ENCODE data around the gene ZNF622. TPM values are rescaled to one million over a fixed set of nuclear protein-coding genes. Genes with fewer than 3 reads are reported as not detected.
"Not testable (repeated sequence)": the region's sequence is repeated elsewhere in the genome, so short reads cannot be mapped to it uniquely, and the experiment has no call there.

Gene ZNF622
- total and polyA plus RNA-seq, 12 donors, result 29.6 to 103 (median 54.9) TPM

DNA sequence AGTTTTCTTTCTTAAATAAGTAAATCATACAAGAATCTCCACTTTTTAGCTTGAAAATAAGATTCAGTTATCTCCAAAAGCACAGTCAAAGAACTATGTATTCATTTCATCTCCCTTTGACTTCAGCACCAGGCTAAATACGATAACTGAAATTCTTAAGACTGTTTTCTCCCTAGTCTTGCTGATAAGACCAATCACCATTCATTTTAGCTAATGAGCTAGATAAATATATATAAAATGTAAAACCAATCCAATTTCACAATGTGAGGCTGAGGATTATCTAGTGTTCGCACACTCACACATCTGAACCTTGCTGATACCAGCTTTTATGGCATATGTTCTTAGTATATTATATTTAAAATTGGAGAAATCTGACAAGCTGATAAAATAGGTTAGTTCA lies 17.3 kb upstream of the ZNF622 start:
- H3K27me3 ChIP-seq, result no peaks in the 10 kb centered on the region
- peaks cover 0 to 46% (median 11%) of the 10 kb centered on the region in 9 donors for H3K4me1 ChIP-seq
- no peaks in the 10 kb centered on the region for H3K9me3 ChIP-seq
- WGBS, 2 donors, result 55 to 63% methylated on average over 2 of the region's 2 CpGs
- H3K36me3 ChIP-seq, result peaks cover 0 to 16% (median 0%) of the 10 kb centered on the region in 9 donors
- H3K27ac ChIP-seq, result no peak overlapping the region
- no peak overlapping the region for H3K4me3 ChIP-seq
- intact Hi-C loops (cut with DNase I), result loop anchor here in 6 of 10 donors (10.0 kb wide), 6 partner anchors 72 to 722 kb away; no protein-coding TSS in a partner anchor
- DNase-seq (no peak), ATAC-seq (no peak)
- TF ChIP-seq CTCF (IDR thresholded peaks at IDR 0.05), result no peak

DNA sequence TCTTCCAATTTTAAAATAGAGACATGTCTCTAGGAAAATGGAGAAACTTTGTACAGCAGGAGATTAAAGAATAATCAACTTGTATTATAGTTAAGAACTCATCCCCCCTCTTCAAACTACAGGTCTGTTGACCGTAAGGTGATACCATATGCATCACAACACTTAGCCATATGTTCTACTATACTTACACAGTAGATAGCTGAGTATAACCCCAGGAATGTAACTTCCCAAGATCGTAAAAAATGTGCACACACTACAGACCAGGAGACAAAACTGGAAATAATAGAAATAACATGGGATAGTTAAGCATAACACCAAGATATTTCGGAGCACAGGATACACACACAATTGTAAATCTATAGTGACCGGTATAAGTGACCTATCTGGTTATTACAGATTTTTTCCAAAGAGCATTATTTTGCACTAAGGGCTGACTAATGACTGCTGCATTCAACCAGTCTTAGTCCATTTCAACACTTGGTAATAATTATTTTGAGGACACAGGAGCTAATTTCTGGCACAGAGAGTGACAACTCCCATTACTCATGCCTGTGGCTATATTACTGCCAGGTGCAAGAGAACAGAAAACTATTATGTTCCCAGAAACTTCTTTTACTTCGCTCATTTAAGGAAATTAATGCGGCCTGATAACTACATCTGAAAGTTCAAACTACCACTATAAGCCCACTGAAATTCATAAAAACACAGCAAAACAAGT lies 15.4 kb upstream of the ZNF622 start:
- intact Hi-C loops (cut with DNase I), result loop anchor here in 6 of 10 donors (10.0 kb wide), 6 partner anchors 74 to 724 kb away; no protein-coding TSS in a partner anchor

GRCh38 chr5:16480144-16480543 lies 14.5 kb upstream of the ZNF622 start:
- peaks cover 0 to 35% (median 5%) of the 10 kb centered on the region in 9 donors for H3K36me3 ChIP-seq

More for the DNA sequence above, 15.4 kb upstream of the ZNF622 start:
- no peak for DNase-seq
- no peak for TF ChIP-seq CTCF (IDR thresholded peaks at IDR 0.05)
- H3K9me3 ChIP-seq, result no peaks in the 10 kb centered on the region
- 90 to 93% methylated on average over 6 of the region's 6 CpGs for WGBS, 2 donors
- no peaks in the 10 kb centered on the region for H3K27me3 ChIP-seq
- ATAC-seq, result no peak
- H3K27ac ChIP-seq, result no peak overlapping the region
- peaks cover 0 to 31% (median 5%) of the 10 kb centered on the region in 9 donors for H3K36me3 ChIP-seq
- no peak overlapping the region for H3K4me3 ChIP-seq
- peaks cover 0 to 46% (median 11%) of the 10 kb centered on the region in 9 donors for H3K4me1 ChIP-seq

DNA sequence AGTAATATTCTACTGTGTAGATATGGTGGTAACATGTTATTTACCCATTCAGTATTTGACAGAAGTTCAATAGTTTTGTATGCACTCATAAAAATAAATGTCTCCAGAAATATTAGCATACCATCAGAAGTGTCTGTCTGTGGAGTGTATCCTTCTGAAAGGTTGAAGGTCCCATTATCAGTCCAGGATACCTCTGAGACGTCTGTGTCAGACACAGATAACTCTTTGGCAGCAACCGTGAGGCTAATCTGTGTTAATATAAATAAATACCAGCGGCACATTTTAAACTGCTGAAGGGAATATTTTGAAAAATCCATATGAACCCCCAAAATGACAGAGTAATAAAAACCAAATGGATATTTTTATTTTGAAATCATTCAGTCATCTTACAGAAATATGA lies 11.9 kb upstream of the ZNF622 start:
- intact Hi-C loops (cut with DNase I), result no loop called here
- peaks cover 0 to 51% (median 12%) of the 10 kb centered on the region in 9 donors for H3K4me1 ChIP-seq
- no peak for ATAC-seq
- H3K36me3 ChIP-seq, result peaks cover 0 to 49% (median 5%) of the 10 kb centered on the region in 9 donors
- H3K9me3 ChIP-seq, result no peaks in the 10 kb centered on the region
- no peaks in the 10 kb centered on the region for H3K27me3 ChIP-seq
- no peak overlapping the region for H3K27ac ChIP-seq
- DNase-seq, result no peak
- H3K4me3 ChIP-seq, result no peak overlapping the region
- WGBS, 2 donors, result 15 to 19% methylated on average over 3 of the region's 3 CpGs
- no peak for TF ChIP-seq CTCF (IDR thresholded peaks at IDR 0.05)

More at GRCh38 chr5:16480144-16480543, 14.5 kb upstream of the ZNF622 start:
- Histone ChIP-seq H3K9me3 (no peaks in the 10 kb centered on the region), H3K27ac (no peak overlapping the region), H3K27me3 (no peaks in the 10 kb centered on the region), H3K4me1 (peaks cover 0 to 46% (median 10%) of the 10 kb centered on the region in 9 donors), H3K4me3 (no peak overlapping the region)
- ATAC-seq (no peak), DNase-seq (no peak)
- intact Hi-C loops (cut with DNase I), result loop anchor here in 6 of 10 donors (10.0 kb wide), 6 partner anchors 75 to 725 kb away; no protein-coding TSS in a partner anchor
- no peak for TF ChIP-seq CTCF (IDR thresholded peaks at IDR 0.05)

- intact Hi-C loops (cut with DNase I), result not testable (repeated sequence)
Measured at GRCh38 chr5:16476417-16476816, 10.8 kb upstream of the ZNF622 start.

More at GRCh38 chr5:16476417-16476816, 10.8 kb upstream of the ZNF622 start:
- not testable (repeated sequence) for H3K4me3 ChIP-seq, DNase-seq, H3K27me3 ChIP-seq, H3K27ac ChIP-seq, ATAC-seq, H3K9me3 ChIP-seq
- Histone ChIP-seq H3K4me1 (peaks cover 0 to 51% (median 12%) of the 10 kb centered on the region in 9 donors), H3K36me3 (peaks cover 0 to 49% (median 5%) of the 10 kb centered on the region in 9 donors)
- WGBS, 2 donors, result 93 to 94% methylated on average over 3 of the region's 3 CpGs
